H4 (cell line): ENCODE measurements around the gene CCDC148. TPM values are rescaled to one million over a fixed set of nuclear protein-coding genes. Genes with fewer than 3 reads are reported as not detected.
A peak's percentile ranks its signal among the peaks of the same experiment; 100 is the strongest.

Experiments used
- DNase-seq: peaks from one replicate; pipeline ENCODE4 v3.0.0-alpha.2; 2015; ENCODE audit warnings: low spot score
- total RNA-seq: library from RNA; depleted of rRNA; stranded (reverse); fragments of >200 nt; shearing (Covaris generic); gene quantifications from 2 replicates; pipeline ENCODE4 v1.2.3, GENCODE V29; 2014

The CCDC148 gene
- total RNA-seq, 1 experiment from 2014 or later: 0.52 TPM

GRCh38 chr2:158213773-158214172, 242.8 kb downstream of the CCDC148 start:
- DNase-seq: no peak

- no peak for DNase-seq
Measured at GRCh38 chr2:158212301-158212700, 244.3 kb downstream of the CCDC148 start.

GRCh38 chr2:158211502-158211901, 245.1 kb downstream of the CCDC148 start:
- DNase-seq: no peak

GRCh38 chr2:158207354-158207753, 249.2 kb downstream of the CCDC148 start:
- DNase-seq: no peak

- no peak for DNase-seq
Measured at GRCh38 chr2:158205215-158205614, 251.3 kb downstream of the CCDC148 start.

- DNase-seq: peak; percentile 15
Measured at GRCh38 chr2:158204741-158205165, 251.8 kb downstream of the CCDC148 start.

- DNase-seq: no peak
Measured at GRCh38 chr2:158202161-158202815, 254.3 kb downstream of the CCDC148 start.

- no peak for DNase-seq
Measured at GRCh38 chr2:158199928-158200650, 256.5 kb downstream of the CCDC148 start.

GRCh38 chr2:158197940-158198339, 258.6 kb downstream of the CCDC148 start:
- no peak for DNase-seq

- DNase-seq: no peak
Measured at GRCh38 chr2:158194229-158194628, 262.3 kb downstream of the CCDC148 start.

- no peak for DNase-seq
Measured at GRCh38 chr2:158192515-158193443, 263.8 kb downstream of the CCDC148 start.

GRCh38 chr2:158191076-158191895, 265.3 kb downstream of the CCDC148 start:
- peak; percentile 48 for DNase-seq

GRCh38 chr2:158189526-158189925, 267.0 kb downstream of the CCDC148 start:
- DNase-seq: no peak

- DNase-seq: no peak
Measured at GRCh38 chr2:158187908-158188307, 268.6 kb downstream of the CCDC148 start.

GRCh38 chr2:158184556-158185343, 271.8 kb downstream of the CCDC148 start:
- DNase-seq: no peak

- DNase-seq: no peak
Measured at GRCh38 chr2:158184001-158184400, 272.6 kb downstream of the CCDC148 start.

GRCh38 chr2:158182676-158183295, 273.8 kb downstream of the CCDC148 start:
- no peak for DNase-seq

- DNase-seq: no peak
Measured at GRCh38 chr2:158181171-158181570, 275.4 kb downstream of the CCDC148 start.

- DNase-seq: peak; percentile 19
Measured at GRCh38 chr2:158179660-158180059, 276.9 kb downstream of the CCDC148 start.

- DNase-seq: no peak
Measured at GRCh38 chr2:158178646-158179045, 277.9 kb downstream of the CCDC148 start.
